ENCODE data around the gene ANO4.

ANO4 gene

GRCh38 chr12:100808777-100809176 is 14.2 kb downstream of the ANO4 start:
- no peak for DNase-seq

DNA sequence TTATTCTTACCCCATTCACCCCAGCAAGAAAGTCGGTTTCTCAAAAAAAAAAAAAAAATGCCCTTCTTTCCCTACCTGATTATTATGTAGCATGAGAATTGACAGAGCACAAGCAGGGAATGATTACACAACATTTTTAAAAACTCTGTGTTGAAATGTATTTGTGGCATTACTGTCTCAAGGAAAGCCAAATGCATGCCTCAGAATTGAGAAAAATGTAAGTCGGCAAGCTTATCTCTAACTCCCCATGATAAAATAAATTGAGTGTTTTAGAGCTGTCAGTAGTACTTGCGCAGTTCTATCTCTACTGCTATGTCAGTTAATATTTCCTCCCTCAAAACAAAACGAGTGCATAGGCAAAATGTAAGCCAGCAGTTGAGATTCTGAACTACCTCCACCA is 25.7 kb downstream of the ANO4 start:
- no peak for DNase-seq

GRCh38 chr12:100823963-100824362 is 29.4 kb downstream of the ANO4 start:
- DNase-seq: no peak

- no peak for DNase-seq
These were observed 29.9 kb downstream of the ANO4 start for GRCh38 chr12:100824476-100824875.

GRCh38 chr12:100826323-100826722 is 31.7 kb downstream of the ANO4 start:
- DNase-seq: no peak

DNA sequence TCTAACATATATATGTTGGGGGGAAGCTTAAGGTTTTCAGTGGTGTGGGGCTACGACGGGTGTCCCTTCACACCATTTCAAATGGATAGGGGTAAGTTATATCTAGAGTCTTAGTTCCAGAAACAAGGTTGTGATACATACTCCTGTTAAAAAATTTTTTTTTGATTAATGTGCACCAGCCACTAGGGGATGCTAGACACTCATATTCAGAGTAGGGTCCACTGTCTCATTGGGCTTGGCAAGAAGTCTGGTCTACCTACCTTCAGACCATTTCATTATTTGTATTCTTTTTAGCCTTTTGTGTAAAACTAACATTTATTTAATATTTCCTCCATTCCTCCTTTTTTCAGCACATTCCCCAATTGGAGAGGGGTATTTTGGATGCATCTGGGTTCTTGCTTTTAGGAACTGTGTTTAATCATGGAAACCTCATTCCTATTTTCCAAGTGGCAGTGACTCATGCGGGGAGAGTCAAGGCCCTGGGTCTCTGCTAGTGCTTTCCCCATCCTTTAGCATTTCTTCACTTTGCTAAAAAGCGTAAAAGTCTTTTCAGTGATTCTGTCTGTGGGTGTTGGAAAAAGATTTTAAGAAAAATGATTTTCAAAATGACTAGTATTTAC is 33.4 kb downstream of the ANO4 start:
- no peak for DNase-seq

DNA sequence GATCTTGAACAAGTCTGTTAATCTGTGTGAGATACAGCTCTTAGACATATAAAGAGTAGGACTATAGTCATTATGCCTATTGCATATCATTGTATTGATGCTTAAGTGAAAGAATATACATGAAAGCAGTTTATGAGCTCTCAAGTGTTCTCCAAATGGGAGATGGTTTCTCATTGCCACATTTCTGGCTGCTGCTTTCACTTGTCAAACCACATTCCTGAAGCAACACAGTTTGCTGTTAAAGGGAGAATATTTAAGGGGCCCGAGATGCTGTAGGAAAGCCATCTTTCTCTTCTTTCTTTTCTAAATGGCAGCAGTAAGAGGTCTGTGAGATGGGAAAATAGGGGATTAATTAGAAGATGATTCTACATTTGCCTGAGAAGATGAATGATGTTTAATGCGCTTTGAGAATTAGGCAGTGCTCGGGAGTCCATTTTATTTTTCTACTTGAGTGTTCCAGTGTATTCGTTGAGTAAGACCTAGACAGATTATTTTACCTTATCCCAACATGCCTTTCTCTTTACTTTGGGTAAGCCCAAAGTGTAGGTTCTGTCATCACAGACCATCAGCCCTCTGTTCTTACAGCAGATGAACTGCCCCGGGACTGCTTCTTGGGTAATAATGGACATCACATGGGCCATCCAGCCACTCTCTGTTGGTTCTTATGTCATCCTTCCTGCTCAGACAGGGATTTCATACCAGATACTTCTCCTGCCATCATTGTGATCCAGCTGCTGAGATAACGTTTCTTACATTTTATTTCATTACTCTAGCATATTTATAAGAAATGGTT is 35.6 kb downstream of the ANO4 start:
- DNase-seq: no peak

- no peak for DNase-seq
These were observed 38.7 kb downstream of the ANO4 start for GRCh38 chr12:100833282-100833681.

- DNase-seq: no peak
These were observed 46.2 kb downstream of the ANO4 start for GRCh38 chr12:100840748-100841147.

DNA sequence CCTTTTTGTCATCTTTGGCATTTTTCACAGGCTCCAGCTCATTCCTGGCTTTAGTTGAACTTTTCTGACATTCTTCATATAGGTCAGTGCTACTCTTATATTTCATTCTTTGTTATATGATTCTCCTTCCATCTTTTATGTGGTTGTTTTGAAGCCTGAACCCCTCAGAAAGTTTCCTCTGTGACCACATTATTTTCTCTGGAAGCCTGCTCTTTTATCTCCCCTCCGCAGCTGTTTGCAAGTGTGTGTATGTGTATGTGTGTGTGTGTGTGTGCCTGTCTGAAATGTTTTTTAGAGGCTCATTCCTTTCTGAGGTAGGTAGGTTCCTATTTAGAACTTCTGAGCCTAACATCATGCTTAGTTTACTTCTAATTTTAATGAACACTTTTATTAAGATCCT is 47.6 kb downstream of the ANO4 start:
- no peak for DNase-seq

- DNase-seq: no peak
These were observed 48.5 kb downstream of the ANO4 start for GRCh38 chr12:100843061-100843460.

- DNase-seq: no peak
These were observed 50.5 kb downstream of the ANO4 start for GRCh38 chr12:100845095-100845494.

GRCh38 chr12:100851637-100852036 is 57.1 kb downstream of the ANO4 start:
- DNase-seq: no peak

DNA sequence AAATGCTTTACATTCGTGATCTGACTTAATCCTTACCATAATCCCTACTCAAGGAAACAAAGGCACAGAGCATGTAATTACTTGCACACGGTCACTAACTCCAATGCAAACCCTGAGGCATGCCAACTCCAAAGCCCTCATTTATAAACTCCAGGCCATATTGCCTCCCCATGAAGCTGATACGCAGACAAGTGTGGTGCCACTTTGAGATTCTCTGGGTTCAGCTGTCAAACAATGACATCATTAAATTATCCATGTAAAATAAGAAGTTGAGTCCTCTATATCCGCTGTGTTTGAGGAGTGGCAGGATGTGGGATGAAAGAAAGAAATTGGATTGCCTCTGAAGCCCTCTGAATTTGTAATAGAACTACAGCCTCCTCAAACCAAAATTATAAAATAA is 62.8 kb downstream of the ANO4 start:
- no peak for DNase-seq

DNA sequence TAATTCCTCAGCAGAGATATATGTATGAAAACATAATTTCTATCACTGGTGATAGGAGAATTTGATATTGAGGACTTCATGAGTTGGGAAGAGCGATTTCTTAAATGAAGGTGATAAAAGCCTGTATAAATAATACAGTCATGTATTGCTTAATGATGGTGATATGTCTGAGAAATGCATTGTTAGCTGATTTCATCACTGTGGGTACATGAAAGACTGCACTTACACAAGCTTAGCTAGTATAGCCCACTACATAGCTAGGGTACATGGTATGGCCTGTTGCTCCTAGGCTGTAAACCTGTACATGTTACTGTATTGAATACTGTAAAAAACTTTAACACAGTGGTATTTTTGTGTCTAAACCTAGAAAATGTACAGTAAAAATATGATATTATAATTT is 63.4 kb downstream of the ANO4 start:
- no peak for DNase-seq

- no peak for DNase-seq
These were observed 64.1 kb downstream of the ANO4 start for GRCh38 chr12:100858656-100859055.

DNA sequence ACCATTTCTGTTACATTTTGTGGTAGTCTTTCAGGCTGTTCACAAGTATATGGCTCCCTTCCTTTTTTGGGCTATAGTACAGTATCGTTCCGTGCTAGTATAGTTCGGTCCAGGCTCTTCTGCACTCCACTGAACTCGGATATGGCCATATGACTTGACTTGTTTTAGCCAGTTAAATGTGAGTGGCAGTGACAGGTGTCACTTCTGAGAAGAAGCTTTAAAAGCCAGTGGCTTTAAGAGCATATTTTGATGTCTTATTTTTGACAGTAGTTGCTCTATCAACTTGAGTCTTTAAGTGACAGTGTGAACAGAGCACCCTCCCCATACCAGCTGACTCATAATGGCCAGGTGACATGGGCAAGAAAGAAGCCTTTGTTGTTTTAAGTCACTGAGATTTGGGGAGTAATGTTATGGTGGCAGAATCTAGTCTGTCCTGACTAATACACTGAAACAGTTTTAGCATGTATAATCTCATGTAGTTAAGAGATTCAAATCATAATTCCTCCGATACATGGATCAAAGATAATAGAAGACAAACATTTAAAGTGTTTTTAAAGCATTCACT is 64.6 kb downstream of the ANO4 start:
- no peak for DNase-seq

DNA sequence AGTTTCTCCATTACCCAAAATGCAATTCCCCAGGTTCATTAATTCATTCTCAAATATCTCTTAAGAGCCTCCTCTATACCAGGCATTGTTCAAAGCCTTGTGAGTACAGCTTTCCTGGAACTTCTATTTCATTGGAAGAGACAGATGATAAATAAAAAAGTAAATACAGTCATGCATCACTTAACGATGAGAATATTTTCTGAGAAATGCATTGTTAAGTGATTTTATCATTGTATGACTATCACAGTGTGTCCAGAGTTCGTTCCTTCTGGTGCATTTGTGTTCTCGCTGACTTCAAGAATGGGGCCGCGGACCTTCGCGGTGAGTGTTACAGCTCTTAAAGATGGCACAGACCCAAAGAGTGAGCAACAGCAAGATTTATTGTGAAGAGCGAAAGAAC is 66.0 kb downstream of the ANO4 start:
- DNase-seq: no peak

GRCh38 chr12:100862676-100863075 is 68.1 kb downstream of the ANO4 start:
- no peak for DNase-seq

GRCh38 chr12:100864366-100864765 is 69.8 kb downstream of the ANO4 start:
- no peak for DNase-seq

- DNase-seq: no peak
These were observed 73.2 kb downstream of the ANO4 start for GRCh38 chr12:100867639-100868393.

- DNase-seq: no peak
These were observed 73.9 kb downstream of the ANO4 start for GRCh38 chr12:100868487-100868886.

GRCh38 chr12:100871195-100871734 is 76.7 kb downstream of the ANO4 start:
- DNase-seq: no peak

Data from effector CD8-positive, alpha-beta T cell (primary cell).